H1 (cell line): ENCODE data around the gene SLC9A7. TPM values are rescaled to one million over a fixed set of nuclear protein-coding genes. Genes with fewer than 3 reads are reported as not detected.

ENCODE experiments used
- CTCF ChIA-PET: fragments of 300-600 bp; sonication (Branson Sonifier 250); formaldehyde crosslinking; loops from one replicate; lab custom pipeline; 2021; ENCODE audit not compliant: partially characterized antibody; lab: Charles Lee
- POLR2A ChIA-PET: fragments of 300-600 bp; sonication (Branson Sonifier 250); formaldehyde crosslinking; loops from one replicate; lab custom pipeline; 2021; ENCODE audit warnings: inconsistent platforms; ENCODE audit not compliant: partially characterized antibody; lab: Charles Lee
- DNase-seq, 2 experiments: peaks; one replicate each; pipeline versions ENCODE4 v3.0.0 to v3.0.0-alpha.2; 2010 to 2022; ENCODE audit warnings: low spot score in 2 of 2, low read depth in 1 of 2, mixed read lengths in 1 of 2
- FAIRE-seq: peaks from 2 replicates; lab custom pipeline; 2011; peaks lifted over from hg19 to GRCh38; lab: Jason Lieb, UNC
- H2AFZ ChIP-seq: 2 replicates; pipeline ENCODE4 v1.8.1; 2012; ENCODE audit warnings: low read length, inconsistent platforms
- H2AK5ac ChIP-seq: 2 replicates; pipeline ENCODE4 v1.6.1; 2013; ENCODE audit warnings: low read depth, low read length
- H2BK120ac ChIP-seq: replicated peaks from 2 replicates; pipeline ENCODE3; 2013; ENCODE audit warnings: low read depth, low read length, inconsistent platforms
- H2BK12ac ChIP-seq: 2 replicates; pipeline ENCODE4 v1.6.1; 2013; ENCODE audit warnings: low read depth, low read length
- H2BK15ac ChIP-seq: 2 replicates; pipeline ENCODE4 v1.6.1; 2013; ENCODE audit warnings: low read length
- H2BK20ac ChIP-seq: 2 replicates; pipeline ENCODE4 v1.6.1; 2013; ENCODE audit warnings: low read length
- H2BK5ac ChIP-seq: 2 replicates; pipeline ENCODE4 v1.6.1; 2013; ENCODE audit warnings: low read depth, low read length
- H3K14ac ChIP-seq: 2 replicates; pipeline ENCODE4 v1.6.1; 2013; ENCODE audit warnings: inconsistent platforms; ENCODE audit not compliant: insufficient read length
- H3K18ac ChIP-seq: 2 replicates; pipeline ENCODE4 v1.6.1; 2013; ENCODE audit warnings: low read length; ENCODE audit errors: extremely low read depth
- H3K23ac ChIP-seq: 2 replicates; pipeline ENCODE4 v1.6.1; 2013; ENCODE audit warnings: inconsistent platforms; ENCODE audit not compliant: insufficient read length
- H3K23me2 ChIP-seq: 2 replicates; pipeline ENCODE4 v1.6.1; 2013; ENCODE audit warnings: low read depth, low read length
- H3K27ac ChIP-seq: 2 replicates; pipeline ENCODE4 v1.6.1; 2011; ENCODE audit warnings: low read depth, low read length, inconsistent platforms
- H3K27me3 ChIP-seq, 4 experiments: replicated peaks in 1 of 4; 1 replicate in 1 of 4; 2 replicates in 3 of 4; pipeline versions ENCODE4 v1.6.1 to v1.8.1; 2011 to 2013; ENCODE audit warnings: low read length in 3 of 4, mild to moderate bottlenecking in 3 of 4, inconsistent platforms in 2 of 4, mixed read lengths in 2 of 4, moderate library complexity in 1 of 4; ENCODE audit not compliant: control insufficient read depth in 3 of 4, insufficient read depth in 3 of 4; ENCODE audit errors: extremely low read depth in 1 of 4
- H3K36me3 ChIP-seq, 4 experiments: 2 replicates each; pipeline versions ENCODE4 v1.6.1 to v1.8.1; 2011 to 2013; ENCODE audit warnings: mild to moderate bottlenecking in 4 of 4, low read length in 3 of 4, moderate library complexity in 2 of 4, control low read depth in 1 of 4, inconsistent platforms in 1 of 4; ENCODE audit not compliant: insufficient read depth in 4 of 4, control insufficient read depth in 2 of 4
- H3K4ac ChIP-seq: replicated peaks from 2 replicates; pipeline ENCODE3; 2013; ENCODE audit warnings: low read length, low read depth, mixed read lengths, inconsistent platforms; ENCODE audit not compliant: insufficient read length
- H3K4me1 ChIP-seq, 4 experiments: replicated peaks in 1 of 4; 1 replicate in 1 of 4; 2 replicates in 3 of 4; pipeline versions ENCODE4 v1.6.1 to v1.8.1; 2011 to 2013; ENCODE audit warnings: low read length in 3 of 4, inconsistent platforms in 2 of 4, mixed read lengths in 1 of 4; ENCODE audit not compliant: insufficient read depth in 4 of 4, control insufficient read depth in 3 of 4
- H3K4me2 ChIP-seq, 2 experiments: 2 replicates each; pipeline versions ENCODE4 v1.6.1 to v1.8.1; 2011 to 2013; ENCODE audit warnings: low read depth in 2 of 2, low read length in 2 of 2, control low read depth in 1 of 2, inconsistent platforms in 1 of 2, mild to moderate bottlenecking in 1 of 2; ENCODE audit not compliant: insufficient read depth in 1 of 2
- H3K4me3 ChIP-seq, 4 experiments: fragments of 200-600, 300-600 bp in 1 of 4; sonication (generic), shearing (Covaris generic), sonication (Bioruptor Twin) in 1 of 4; 2 replicates each; pipeline versions ENCODE4 v1.5.1 to v1.8.1; 2011 to 2016; ENCODE audit warnings: low read length in 4 of 4, low read depth in 3 of 4, control low read depth in 2 of 4, inconsistent platforms in 2 of 4, mild to moderate bottlenecking in 2 of 4, mixed read lengths in 1 of 4, moderate library complexity in 1 of 4; ENCODE audit not compliant: insufficient read depth in 2 of 4; ENCODE audit errors: extremely low read depth in 1 of 4
- H3K56ac ChIP-seq: replicated peaks from 2 replicates; pipeline ENCODE3; 2013; ENCODE audit warnings: low read depth, mild to moderate bottlenecking, mixed read lengths, low read length, inconsistent platforms; ENCODE audit not compliant: insufficient read length
- H3K79me1 ChIP-seq: 2 replicates; pipeline ENCODE4 v1.6.1; 2013; ENCODE audit warnings: low read depth, low read length, control low read depth
- H3K79me2 ChIP-seq, 2 experiments: 2 replicates each; pipeline versions ENCODE4 v1.6.1 to v1.8.1; 2012 to 2013; ENCODE audit warnings: low read length in 2 of 2, mild to moderate bottlenecking in 2 of 2, inconsistent platforms in 1 of 2; ENCODE audit not compliant: insufficient read depth in 2 of 2, control insufficient read depth in 1 of 2
- H3K9ac ChIP-seq, 4 experiments: replicated peaks in 1 of 4; 1 replicate in 1 of 4; 2 replicates in 3 of 4; pipeline versions ENCODE4 v1.6.1 to v1.8.1; 2011 to 2013; ENCODE audit warnings: low read depth in 3 of 4, low read length in 3 of 4, control low read depth in 2 of 4, mild to moderate bottlenecking in 2 of 4, moderate library complexity in 2 of 4, inconsistent platforms in 1 of 4; ENCODE audit errors: extremely low read depth in 1 of 4
- H3K9me3 ChIP-seq, 2 experiments: 2 replicates each; pipeline versions ENCODE4 v1.6.1 to v1.8.1; 2012 to 2013; ENCODE audit warnings: mild to moderate bottlenecking in 2 of 2, moderate library complexity in 2 of 2, control low read depth in 1 of 2, inconsistent platforms in 1 of 2, low read depth in 1 of 2, low read length in 1 of 2, mixed read lengths in 1 of 2; ENCODE audit not compliant: insufficient read depth in 2 of 2
- H4K20me1 ChIP-seq, 2 experiments: replicated peaks in 1 of 2; 2 replicates each; pipeline versions ENCODE3 to v1.8.1; 2011 to 2013; ENCODE audit warnings: inconsistent platforms in 2 of 2, low read length in 2 of 2, mild to moderate bottlenecking in 1 of 2; ENCODE audit not compliant: insufficient read depth in 2 of 2, control insufficient read depth in 1 of 2
- H4K5ac ChIP-seq: 2 replicates; pipeline ENCODE4 v1.6.1; 2013; ENCODE audit warnings: low read length, low read depth, mixed read lengths, inconsistent platforms; ENCODE audit not compliant: insufficient read length
- H4K8ac ChIP-seq: 2 replicates; pipeline ENCODE4 v1.8.0; 2013; ENCODE audit warnings: mild to moderate bottlenecking, moderate library complexity, low read length, inconsistent platforms; ENCODE audit not compliant: insufficient read depth; ENCODE audit errors: extremely low read depth
- H4K91ac ChIP-seq: replicated peaks from 2 replicates; pipeline ENCODE3; 2013; ENCODE audit warnings: low read length, mixed read lengths, inconsistent platforms; ENCODE audit not compliant: insufficient read length
- EGR1 ChIP-seq: IDR thresholded peaks from 2 replicates; pipeline ENCODE4 v1.6.1; 2011; ENCODE audit warnings: low read depth, low read length, borderline replicate concordance
- NANOG ChIP-seq: IDR thresholded peaks from 2 replicates; pipeline ENCODE4 v1.6.1; 2011; ENCODE audit warnings: low read length, low read depth, mild to moderate bottlenecking, inconsistent platforms; ENCODE audit not compliant: insufficient read depth, poor library complexity, severe bottlenecking
- RBBP5 ChIP-seq: IDR thresholded peaks from 2 replicates; pipeline ENCODE4 v1.7.1; 2012; ENCODE audit warnings: low read depth, mild to moderate bottlenecking, inconsistent platforms, low read length, moderate library complexity, borderline replicate concordance
- WGBS, 2 experiments: shearing (Covaris generic) in 1 of 2; methylation state at CpG; one replicate each; pipeline versions ENCODE4 v1.1.6 to v1.1.7; 2013 to 2015; ENCODE audit warnings: low lambda C conversion rate in 2 of 2, mixed read lengths in 2 of 2, inconsistent platforms in 1 of 2, low coverage in 1 of 2, missing lambda C conversion rate in 1 of 2; ENCODE audit not compliant: insufficient replicate concordance in 2 of 2, insufficient coverage in 1 of 2, insufficient read length in 1 of 2; ENCODE audit errors: extremely low coverage in 1 of 2, missing lambda C conversion rate in 1 of 2; 5-methylcytosine and 5-hydroxymethylcytosine counted together
- polyA plus RNA-seq, 7 experiments: library from polyadenylated mRNA; depleted of rRNA in 3 of 7; stranded (reverse) in 5 of 7; unstranded in 2 of 7; fragments of >200 nt in 5 of 7; fragments of 200-250 nt in 2 of 7; gene quantifications; 1 replicate in 5 of 7; 2 replicates in 1 of 7; 4 replicates in 1 of 7; pipeline versions ENCODE4 v1.2.1 to v1.2.3, GENCODE V29; 2011 to 2013; ENCODE audit warnings: missing spikeins in 2 of 7, mixed read lengths in 2 of 7
- total RNA-seq: library from RNA; stranded (reverse); fragmentation: NEBNext Ultra II Directional; extraction: Animal tissue kit (Norgen Biotek cat#: 25700); gene quantifications from 2 replicates; pipeline ENCODE4 v1.2.1, GENCODE V29; 2021

SLC9A7 gene
- total and polyA plus RNA-seq, 2 of the 8 experiments (the other 6 are each of a cell fraction or from before 2014, with no cell fraction given) = 6.7 to 17.2 TPM

DNA sequence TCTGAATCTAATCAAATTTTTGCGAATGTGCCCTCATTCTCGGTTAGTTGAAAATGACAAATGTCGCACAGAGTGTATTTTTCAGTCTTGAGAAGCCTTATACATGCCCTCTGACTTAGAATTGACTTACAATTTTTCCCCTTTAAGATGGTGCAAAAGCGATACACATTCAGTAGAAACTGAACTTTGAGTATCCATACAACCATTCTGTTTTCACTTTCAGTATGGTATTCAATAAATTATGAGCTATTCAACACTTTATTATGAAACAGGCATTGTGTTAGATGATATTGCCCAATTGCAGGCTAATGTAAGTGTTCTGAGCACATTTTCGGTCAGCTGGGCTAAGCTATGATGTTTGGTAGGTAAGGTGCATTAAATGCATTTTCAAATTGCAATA is 43.4 kb downstream of the SLC9A7 start:
- H2BK120ac ChIP-seq = no peak overlapping the region
- no peak for FAIRE-seq

More for the DNA sequence above, 43.4 kb downstream of the SLC9A7 start:
- POLR2A ChIA-PET = no interaction called here
- no peak overlapping the region for H4K5ac ChIP-seq
- H3K4ac ChIP-seq = no peak overlapping the region
- TF ChIP-seq NANOG (no peak), EGR1 (no peak), RBBP5 (no peak)
- TF ChIP-seq, all 59 proteins: peak for 0
- H4K8ac ChIP-seq = no peak overlapping the region
- no peak overlapping the region for H2AFZ ChIP-seq
- no peak overlapping the region for H3K4me3 ChIP-seq
- H2BK20ac ChIP-seq = no peak overlapping the region
- WGBS, 2 experiments = 96% methylated on average over 5 of the region's 5 CpGs; no CpG with 5 or more reads in 1 of the 2 experiments
- H2BK15ac ChIP-seq = no peak overlapping the region
- H4K20me1 ChIP-seq = no peaks in the 10 kb centered on the region
- CTCF ChIA-PET = no interaction called here
- no peak overlapping the region for H3K23ac ChIP-seq
- H3K14ac ChIP-seq = no peak overlapping the region
- no peaks in the 10 kb centered on the region for H3K36me3 ChIP-seq
- no peaks in the 10 kb centered on the region for H3K9me3 ChIP-seq
- H4K91ac ChIP-seq = no peak overlapping the region
- H3K79me1 ChIP-seq = no peaks in the 10 kb centered on the region
- no peaks in the 10 kb centered on the region for H3K27me3 ChIP-seq
- peaks cover 0 to 4% (median 0%) of the 10 kb centered on the region in 4 experiments; a peak in 2 of 7 replicates for H3K4me1 ChIP-seq
- peaks cover 0 to 24% of the 10 kb centered on the region in 2 experiments; a peak in 1 of 4 replicates for H3K79me2 ChIP-seq
- H2AK5ac ChIP-seq = no peak overlapping the region
- H3K9ac ChIP-seq = no peak overlapping the region
- no peak overlapping the region for H3K56ac ChIP-seq
- no peak overlapping the region for H2BK5ac ChIP-seq
- no peak overlapping the region for H2BK12ac ChIP-seq
- no peak for DNase-seq
- no peak overlapping the region for H3K4me2 ChIP-seq
- H3K18ac ChIP-seq = no peak overlapping the region
- no peaks in the 10 kb centered on the region for H3K23me2 ChIP-seq
- H3K27ac ChIP-seq = no peak overlapping the region
